ENCODE measurements around the gene DDX5. TPM values are rescaled to one million over a fixed set of nuclear protein-coding genes. Genes with fewer than 3 reads are reported as not detected.

Gene DDX5
- total RNA-seq, 1 experiment from 2014 or later: 798 TPM

- peaks cover 14 to 61% of the 10 kb centered on the region in 2 experiments for H3K4me1 ChIP-seq (ENCODE audit: control insufficient read depth in 1 of 2, insufficient read depth in 2 of 2, low read length in 2 of 2)
- peaks cover 68% of the 10 kb centered on the region; the same call in 1 of the 2 replicates for H4K20me1 ChIP-seq (ENCODE audit: insufficient read depth)
- no TSS peak for BruUV-seq (replicated peaks)
- CTCF ChIA-PET: no interaction called here
- no peak overlapping the region for H3K9ac ChIP-seq (ENCODE audit: low read length)
- no peaks in the 10 kb centered on the region for H3K27me3 ChIP-seq (ENCODE audit: insufficient read depth, low read length)
- TF ChIP-seq POLR2A (IDR thresholded peaks at IDR 0.05; ENCODE audit: borderline replicate concordance, extremely low read depth, insufficient read depth, insufficient read length): no peak
- TF ChIP-seq MAX (IDR thresholded peaks at IDR 0.05): no peak
- no peak for TF ChIP-seq EZH2 (IDR thresholded peaks at IDR 0.05)
- TF ChIP-seq SP1 (IDR thresholded peaks at IDR 0.05; ENCODE audit: low read depth): no peak
- TF ChIP-seq POLR2AphosphoS5 (IDR thresholded peaks at IDR 0.05; ENCODE audit: low read depth, low read length): no peak
- no peak for TF ChIP-seq FOSL1 (IDR thresholded peaks at IDR 0.05; ENCODE audit: low read depth)
- no peak for TF ChIP-seq TCF7L2 (IDR thresholded peaks at IDR 0.05; ENCODE audit: borderline replicate concordance, extremely low read depth, insufficient read depth, insufficient read length)
- TF ChIP-seq REST (IDR thresholded peaks at IDR 0.05; ENCODE audit: low read depth): no peak
- TF ChIP-seq JUND (IDR thresholded peaks at IDR 0.05): no peak
- TF ChIP-seq SIN3A (IDR thresholded peaks at IDR 0.05; ENCODE audit: low read depth): no peak
- TF ChIP-seq ATF3 (IDR thresholded peaks at IDR 0.05): no peak
- TF ChIP-seq ZNF274 (IDR thresholded peaks at IDR 0.05; ENCODE audit: low read depth, low read length): no peak
- no peak for TF ChIP-seq YY1 (IDR thresholded peaks at IDR 0.05; ENCODE audit: extremely low read depth, insufficient replicate concordance, low read depth, low read length)
- TF ChIP-seq EGR1 (IDR thresholded peaks at IDR 0.05; ENCODE audit: low read depth): no peak
- no peak for TF ChIP-seq CBX3 (IDR thresholded peaks at IDR 0.05; ENCODE audit: low read depth)
- TF ChIP-seq ZBTB33 (IDR thresholded peaks at IDR 0.05; ENCODE audit: extremely low read depth, insufficient replicate concordance, low read length): no peak
- no peaks in the 10 kb centered on the region for H3K9me3 ChIP-seq (ENCODE audit: control insufficient read depth in 1 of 2, insufficient read depth in 1 of 2, low read depth in 1 of 2, low read length in 2 of 2)
- H2AFZ ChIP-seq (ENCODE audit: low read depth, low read length, poor library complexity, severe bottlenecking): no peak overlapping the region
- H3K27ac ChIP-seq (ENCODE audit: low read depth, low read length): no peak overlapping the region
- no peak for ATAC-seq
- RAD21 ChIA-PET (ENCODE audit: low non-redundant PET in 1 of 2, low total read pairs in 2 of 2, uncharacterized antibody in 2 of 2, unreplicated experiment in 2 of 2): no interaction called here
- H3K36me3 ChIP-seq (ENCODE audit: control insufficient read depth in 1 of 2, insufficient read depth in 2 of 2, low read length in 2 of 2): peaks cover 58 to 63% of the 10 kb centered on the region in 2 experiments
- H3K9me2 ChIP-seq (ENCODE audit: insufficient read depth): no peaks in the 10 kb centered on the region
- DNase-seq (ENCODE audit: low read depth, low spot score): no peak
- intact Hi-C loops (cut with micrococcal nuclease): no loop called here
- POLR2A ChIA-PET: no interaction called here
- H3K79me2 ChIP-seq (ENCODE audit: insufficient read depth, low read length): peaks cover 75% of the 10 kb centered on the region
- H3K4me2 ChIP-seq (ENCODE audit: low read length): no peak overlapping the region
- no peak overlapping the region for H3K4me3 ChIP-seq (replicated peaks in 1 of 2; ENCODE audit: low read depth in 1 of 2, low read length in 2 of 2)
Observed at GRCh38 chr17:64502021-64502420, 4.1 kb downstream of the DDX5 start.
